GM08714 (cell line): ENCODE results near the gene EIF1AD.
"Not testable (repeated sequence)": the region's sequence is repeated elsewhere in the genome, so short reads cannot be mapped to it uniquely, and the experiment has no call there.

Source experiments
- H3K4me3 ChIP-seq: fragments of 200-500 bp; sonication (Bioruptor generic); 2 replicates; pipeline ENCODE4 v1.5.1; 2014; ENCODE audit warnings: mild to moderate bottlenecking, low read length, inconsistent platforms
- ZNF274 ChIP-seq: IDR thresholded peaks from 2 replicates; pipeline ENCODE4 v1.6.1; 2012; ENCODE audit warnings: mild to moderate bottlenecking, low read depth, low read length

Gene EIF1AD

GRCh38 chr11:66014804-66015453 is 13.0 kb upstream of the EIF1AD start:
- TF ChIP-seq ZNF274 = no peak
- H3K4me3 ChIP-seq = no peak overlapping the region

DNA sequence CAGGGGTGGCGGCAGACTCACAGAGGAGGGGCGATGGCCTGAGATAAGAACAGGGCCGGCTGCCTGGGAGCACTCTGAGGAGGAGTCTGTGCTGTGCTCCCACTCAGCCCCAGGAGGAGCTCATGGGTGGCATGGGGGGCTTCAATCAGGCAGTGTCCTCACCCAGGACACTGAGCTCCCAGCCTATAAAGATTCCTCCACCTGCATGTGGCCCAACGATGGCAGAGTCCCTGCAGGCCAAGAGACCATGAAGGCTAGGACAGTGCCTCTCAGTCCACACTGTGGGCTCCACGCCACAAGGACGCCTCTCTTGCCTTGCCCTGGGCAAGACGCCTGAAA is 11.8 kb upstream of the EIF1AD start:
- no peak for TF ChIP-seq ZNF274
- H3K4me3 ChIP-seq = no peak overlapping the region

DNA sequence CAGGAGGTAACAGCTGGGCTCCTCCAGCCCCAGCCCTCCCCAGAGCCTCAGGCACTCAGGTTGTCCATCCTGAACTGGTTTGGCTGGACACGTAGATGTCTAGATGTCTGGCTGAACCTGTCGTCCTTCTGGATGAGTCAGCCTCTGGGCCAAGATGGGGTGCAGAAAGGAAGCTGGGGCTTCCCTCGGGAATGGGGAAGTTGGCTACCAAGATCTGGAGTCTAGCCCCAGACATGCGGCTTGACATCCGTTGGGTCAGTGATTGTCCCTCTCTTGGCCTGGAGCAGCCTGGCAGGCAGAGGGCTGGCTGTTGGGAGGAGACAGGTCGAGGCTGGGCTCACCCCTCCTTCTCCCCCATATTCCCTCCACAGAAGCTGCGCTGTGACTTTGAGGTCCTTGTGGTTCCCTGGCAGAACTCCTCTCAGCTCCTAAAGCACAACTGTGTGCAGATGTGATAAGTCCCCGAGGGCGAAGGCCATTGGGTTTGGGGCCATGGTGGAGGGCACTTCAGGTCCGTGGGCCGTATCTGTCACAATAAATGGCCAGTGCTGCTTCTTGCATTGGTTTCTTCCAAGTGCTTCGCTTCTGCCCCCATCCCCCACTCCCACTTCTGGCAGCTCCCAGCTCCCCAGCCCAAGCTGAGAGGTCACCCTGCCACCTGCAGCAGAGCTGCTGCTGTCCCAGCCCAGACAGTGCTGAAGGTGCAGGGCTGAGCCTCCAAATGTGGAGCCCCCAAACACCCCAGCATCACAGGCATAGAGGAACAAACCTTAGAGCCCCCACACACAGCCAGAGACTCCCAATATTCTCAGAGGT is 11.2 kb upstream of the EIF1AD start:
- H3K4me3 ChIP-seq = no peak overlapping the region
- TF ChIP-seq ZNF274 = no peak

DNA sequence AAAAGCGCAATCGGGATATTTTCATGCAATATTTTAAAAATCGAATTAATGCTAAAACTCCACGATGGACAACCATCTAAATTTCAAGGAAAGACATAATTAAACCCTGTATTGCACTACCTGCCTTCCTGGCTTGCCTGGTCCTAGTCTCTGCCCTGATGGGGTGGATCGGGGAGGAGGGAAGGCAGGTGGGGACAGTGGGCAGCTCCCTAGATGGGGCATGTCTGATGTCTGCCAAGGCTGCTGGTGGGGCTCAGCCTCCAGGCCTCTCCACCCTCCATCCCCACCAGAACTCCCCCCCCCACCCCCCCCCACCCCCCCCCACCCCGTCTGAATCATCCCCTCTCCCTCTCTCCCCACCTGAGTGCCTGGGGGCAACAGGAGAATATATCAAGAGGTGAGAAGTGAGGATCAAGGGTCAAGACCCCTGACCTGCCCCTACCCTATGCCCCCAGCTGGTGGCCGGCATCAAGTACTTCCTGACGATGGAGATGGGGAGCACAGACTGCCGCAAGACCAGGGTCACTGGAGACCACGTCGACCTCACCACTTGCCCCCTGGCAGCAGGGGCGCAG is 10.5 kb upstream of the EIF1AD start:
- H3K4me3 ChIP-seq = no peak overlapping the region

DNA sequence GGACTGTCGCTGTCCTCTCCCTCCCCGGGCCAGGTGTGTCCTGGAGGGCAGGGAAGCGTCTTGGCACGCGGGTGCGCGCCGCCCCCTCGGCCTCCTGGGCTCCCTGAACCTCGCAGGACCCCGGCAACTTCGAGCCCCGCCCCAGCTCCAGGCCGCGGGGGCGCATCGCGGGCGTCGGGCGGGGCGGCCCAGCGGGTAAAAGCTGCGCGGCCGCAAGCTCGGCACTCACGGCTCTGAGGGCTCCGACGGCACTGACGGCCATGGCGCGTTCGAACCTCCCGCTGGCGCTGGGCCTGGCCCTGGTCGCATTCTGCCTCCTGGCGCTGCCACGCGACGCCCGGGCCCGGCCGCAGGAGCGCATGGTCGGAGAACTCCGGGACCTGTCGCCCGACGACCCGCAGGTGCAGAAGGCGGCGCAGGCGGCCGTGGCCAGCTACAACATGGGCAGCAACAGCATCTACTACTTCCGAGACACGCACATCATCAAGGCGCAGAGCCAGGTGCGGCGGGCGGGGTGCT is 9.9 kb upstream of the EIF1AD start, which contains the start of gene CST6:
Gene CST6 (plus strand): TSS at position 224 of the 519 bp plus-strand sequence. CDS start 37 bp downstream, at position 261.
- H3K4me3 ChIP-seq = no peak within 1 kb of the TSS
- no peak for TF ChIP-seq ZNF274

More for the DNA sequence above, 10.5 kb upstream of the EIF1AD start:
- TF ChIP-seq ZNF274 = no peak

GRCh38 chr11:66011239-66011784 is 9.4 kb upstream of the EIF1AD start:
- H3K4me3 ChIP-seq = no peak overlapping the region
- TF ChIP-seq ZNF274 = no peak

GRCh38 chr11:66010036-66010435 is 8.1 kb upstream of the EIF1AD start:
- not testable (repeated sequence) for H3K4me3 ChIP-seq

GRCh38 chr11:66008468-66009101 is 6.6 kb upstream of the EIF1AD start:
- H3K4me3 ChIP-seq = no peak overlapping the region
- no peak for TF ChIP-seq ZNF274

GRCh38 chr11:66008095-66008467 is 6.1 kb upstream of the EIF1AD start:
- no peak for TF ChIP-seq ZNF274
- no peak overlapping the region for H3K4me3 ChIP-seq

GRCh38 chr11:66007201-66007634 is 5.3 kb upstream of the EIF1AD start:
- no peak for TF ChIP-seq ZNF274
- no peak overlapping the region for H3K4me3 ChIP-seq

GRCh38 chr11:66006891-66007176 is 4.9 kb upstream of the EIF1AD start:
- H3K4me3 ChIP-seq = no peak overlapping the region
- TF ChIP-seq ZNF274 = no peak

- H3K4me3 ChIP-seq = no peak overlapping the region
- no peak for TF ChIP-seq ZNF274
Measured at GRCh38 chr11:66006134-66006890, 4.4 kb upstream of the EIF1AD start.

DNA sequence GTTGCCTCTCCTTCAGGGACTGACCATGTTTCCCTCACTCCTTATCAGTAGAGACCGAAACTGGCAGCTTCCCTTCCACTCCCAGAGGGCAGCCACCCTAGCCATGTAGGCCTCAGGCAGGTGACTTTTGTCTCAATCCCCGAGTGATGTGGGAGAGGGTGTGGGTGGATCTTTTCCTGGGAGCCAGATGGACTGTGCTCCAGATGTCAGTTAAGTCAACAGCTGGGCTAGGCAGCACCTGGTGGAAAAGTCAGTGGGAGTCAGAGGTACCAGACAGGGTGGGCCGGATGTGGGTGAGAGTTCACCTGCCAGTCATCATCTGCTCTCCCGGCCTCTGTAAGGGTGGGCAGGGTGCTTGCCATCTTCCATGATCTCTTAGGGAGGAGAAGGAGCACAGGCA is 2.2 kb upstream of the EIF1AD start:
- no peak for TF ChIP-seq ZNF274
- no peak overlapping the region for H3K4me3 ChIP-seq

GRCh38 chr11:66003291-66003690 is 1.3 kb upstream of the EIF1AD start:
- TF ChIP-seq ZNF274 = no peak
- H3K4me3 ChIP-seq = peak overlapping the region; percentile 75
